Esophagus muscularis mucosa (tissue), 4 donors: ENCODE measurements around the gene NKAIN2. TPM values are rescaled to one million over a fixed set of nuclear protein-coding genes. Genes with fewer than 3 reads are reported as not detected.

Experiments
- DNase-seq: peaks from one replicate; pipeline ENCODE4 v3.0.0-alpha.2; 2017; ENCODE audit errors: extremely low spot score
- H3K27ac ChIP-seq, 4 donors: fragments of 200-600 bp; sonication (generic); replicated peaks in 1 of 4; 1 replicate in 3 of 4; 2 replicates in 1 of 4; pipeline ENCODE4 v1.5.1; 2016 to 2019; ENCODE audit warnings: mild to moderate bottlenecking in 1 of 4
- H3K27me3 ChIP-seq, 4 donors: fragments of 200-600 bp; sonication (generic); one replicate each; pipeline versions ENCODE4 v1.5.1 to v1.6.0; 2016 to 2019
- H3K36me3 ChIP-seq, 4 donors: fragments of 200-600 bp; sonication (generic); one replicate each; pipeline ENCODE4 v1.5.1; 2016 to 2019
- H3K4me1 ChIP-seq, 4 donors: fragments of 200-600 bp; sonication (generic); one replicate each; pipeline ENCODE4 v1.5.1; 2016 to 2019
- H3K4me3 ChIP-seq, 4 donors: fragments of 200-600 bp; sonication (generic); 1 replicate in 2 of 4; 2 replicates in 2 of 4; pipeline ENCODE4 v1.5.1; 2016 to 2019; ENCODE audit warnings: mild to moderate bottlenecking in 4 of 4, moderate library complexity in 1 of 4
- H3K9me3 ChIP-seq, 4 donors: fragments of 200-600 bp; sonication (generic); 1 replicate in 3 of 4; 2 replicates in 1 of 4; pipeline ENCODE4 v1.5.1; 2016 to 2019
- CTCF ChIP-seq, 3 experiments: fragments of 200-600 bp in 2 of 3; fragments of 450-650 bp in 1 of 3; sonication (generic) in 2 of 3; IDR thresholded peaks; one replicate each; pipeline ENCODE4 v1.5.1; 2017 to 2019; ENCODE audit warnings: antibody characterized with exemption in 3 of 3, mild to moderate bottlenecking in 2 of 3, moderate library complexity in 1 of 3
- EP300 ChIP-seq: sonication (generic); formaldehyde crosslinking; IDR thresholded peaks from one replicate; pipeline ENCODE4 v1.6.1; 2017; ENCODE audit warnings: antibody characterized with exemption
- POLR2A ChIP-seq: fragments of 450-650 bp; IDR thresholded peaks from one replicate; pipeline ENCODE4 v1.6.1; 2017; ENCODE audit warnings: antibody characterized with exemption, moderate library complexity, mild to moderate bottlenecking, low read depth
- POLR2AphosphoS5 ChIP-seq, 2 donors: sonication (generic); formaldehyde crosslinking; IDR thresholded peaks; one replicate each; pipeline ENCODE4 v1.6.1; 2017; ENCODE audit warnings: antibody characterized with exemption in 2 of 2
- WGBS: methylation state at CpG from one replicate; pipeline ENCODE4 v1.1.5; 2018; 5-methylcytosine and 5-hydroxymethylcytosine counted together
- intact Hi-C: fragments of 100-400 bp; cut with DNase I; formaldehyde crosslinking; loops from one replicate; pipeline ENCODE4 v1.15.1; 2023
- total RNA-seq, 4 donors: library from RNA; depleted of rRNA; stranded (reverse); fragments of >200 nt; gene quantifications; one replicate each; pipeline versions ENCODE4 v1.1.0 to v1.2.1, GENCODE V29; 2016

NKAIN2 gene
- total RNA-seq, 4 donors from 2014 or later: 0.11 to 0.66 (median 0.13) TPM; not detected in 1

- Histone ChIP-seq H3K4me3 (no peak overlapping the region), H3K27ac (no peak overlapping the region), H3K9me3 (no peaks in the 10 kb centered on the region), H3K4me1 (no peaks in the 10 kb centered on the region), H3K36me3 (no peaks in the 10 kb centered on the region), H3K27me3 (no peaks in the 10 kb centered on the region)
- 90% methylated on average over 1 of the region's 1 CpG for WGBS
- DNase-seq: no peak
- intact Hi-C loops: no loop called here
- TF ChIP-seq POLR2AphosphoS5 (IDR thresholded peaks at IDR 0.05) (no peak), EP300 (no peak), CTCF (IDR thresholded peaks at IDR 0.05) (no peak), POLR2A (no peak)
These were observed 955.0 kb downstream of the NKAIN2 start for GRCh38 chr6:124758663-124759062.

- Histone ChIP-seq H3K4me3 (no peak overlapping the region), H3K27me3 (no peaks in the 10 kb centered on the region), H3K9me3 (no peaks in the 10 kb centered on the region), H3K27ac (no peak overlapping the region), H3K4me1 (no peaks in the 10 kb centered on the region), H3K36me3 (no peaks in the 10 kb centered on the region)
- intact Hi-C loops: no loop called here
- no peak for TF ChIP-seq POLR2AphosphoS5 (IDR thresholded peaks at IDR 0.05)
- no peak for TF ChIP-seq CTCF (IDR thresholded peaks at IDR 0.05)
- no peak for TF ChIP-seq EP300
- no peak for DNase-seq
- WGBS: 67% methylated on average over 1 of the region's 1 CpG
These were observed 961.6 kb downstream of the NKAIN2 start for GRCh38 chr6:124765280-124765679.

- no peaks in the 10 kb centered on the region for H3K9me3 ChIP-seq
- no peak for DNase-seq
- 86% methylated on average over 1 of the region's 1 CpG for WGBS
- no peak for TF ChIP-seq POLR2A
- no peak for TF ChIP-seq EP300
- TF ChIP-seq POLR2AphosphoS5 (IDR thresholded peaks at IDR 0.05): no peak
- no peak for TF ChIP-seq CTCF (IDR thresholded peaks at IDR 0.05)
- H3K27ac ChIP-seq: no peak overlapping the region
- no peaks in the 10 kb centered on the region for H3K36me3 ChIP-seq
- no peaks in the 10 kb centered on the region for H3K4me1 ChIP-seq
- no peaks in the 10 kb centered on the region for H3K27me3 ChIP-seq
- intact Hi-C loops: no loop called here
- no peak overlapping the region for H3K4me3 ChIP-seq
These were observed 964.6 kb downstream of the NKAIN2 start for GRCh38 chr6:124768224-124768623.

- H3K36me3 ChIP-seq: no peaks in the 10 kb centered on the region
- no peak overlapping the region for H3K4me3 ChIP-seq
- intact Hi-C loops: no loop called here
- no peak overlapping the region for H3K27ac ChIP-seq
- WGBS: 81% methylated on average over 1 of the region's 1 CpG
- H3K9me3 ChIP-seq: no peaks in the 10 kb centered on the region
- no peak for DNase-seq
- H3K27me3 ChIP-seq: no peaks in the 10 kb centered on the region
- H3K4me1 ChIP-seq: no peaks in the 10 kb centered on the region
- no peak for TF ChIP-seq EP300
These were observed 966.3 kb downstream of the NKAIN2 start for GRCh38 chr6:124769811-124770544.

- intact Hi-C loops: no loop called here
- Histone ChIP-seq H3K27me3 (no peaks in the 10 kb centered on the region), H3K9me3 (no peaks in the 10 kb centered on the region), H3K4me1 (no peaks in the 10 kb centered on the region), H3K36me3 (no peaks in the 10 kb centered on the region), H3K27ac (no peak overlapping the region), H3K4me3 (no peak overlapping the region)
- 77% methylated on average over 3 of the region's 3 CpGs for WGBS
- no peak for TF ChIP-seq CTCF (IDR thresholded peaks at IDR 0.05)
- no peak for TF ChIP-seq POLR2A
- no peak for TF ChIP-seq EP300
- no peak for TF ChIP-seq POLR2AphosphoS5 (IDR thresholded peaks at IDR 0.05)
- DNase-seq: no peak
These were observed 967.1 kb downstream of the NKAIN2 start for GRCh38 chr6:124770784-124771183.
